ENCODE data around the gene IGFBPL1.

DNA sequence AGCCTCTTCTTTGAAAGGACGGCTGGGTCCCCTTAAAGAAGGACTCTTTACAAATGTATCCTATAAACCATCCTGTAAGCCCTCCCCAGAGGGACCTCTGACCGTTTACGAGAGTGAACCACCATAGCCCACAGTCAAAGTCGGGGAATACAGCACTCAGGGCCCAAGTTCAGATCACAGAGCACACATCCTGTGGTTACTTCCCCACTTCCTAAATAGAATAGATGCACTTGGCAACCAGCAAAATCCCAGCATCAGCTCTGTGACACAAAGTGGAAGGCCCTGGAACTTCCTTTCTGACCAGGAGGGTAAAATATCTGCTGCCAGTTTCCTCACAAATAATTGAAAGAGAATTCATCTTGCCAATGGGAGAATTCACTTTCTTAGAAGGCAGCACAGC is 6.9 kb upstream of the IGFBPL1 start:
- TF ChIP-seq, protein P1, sequence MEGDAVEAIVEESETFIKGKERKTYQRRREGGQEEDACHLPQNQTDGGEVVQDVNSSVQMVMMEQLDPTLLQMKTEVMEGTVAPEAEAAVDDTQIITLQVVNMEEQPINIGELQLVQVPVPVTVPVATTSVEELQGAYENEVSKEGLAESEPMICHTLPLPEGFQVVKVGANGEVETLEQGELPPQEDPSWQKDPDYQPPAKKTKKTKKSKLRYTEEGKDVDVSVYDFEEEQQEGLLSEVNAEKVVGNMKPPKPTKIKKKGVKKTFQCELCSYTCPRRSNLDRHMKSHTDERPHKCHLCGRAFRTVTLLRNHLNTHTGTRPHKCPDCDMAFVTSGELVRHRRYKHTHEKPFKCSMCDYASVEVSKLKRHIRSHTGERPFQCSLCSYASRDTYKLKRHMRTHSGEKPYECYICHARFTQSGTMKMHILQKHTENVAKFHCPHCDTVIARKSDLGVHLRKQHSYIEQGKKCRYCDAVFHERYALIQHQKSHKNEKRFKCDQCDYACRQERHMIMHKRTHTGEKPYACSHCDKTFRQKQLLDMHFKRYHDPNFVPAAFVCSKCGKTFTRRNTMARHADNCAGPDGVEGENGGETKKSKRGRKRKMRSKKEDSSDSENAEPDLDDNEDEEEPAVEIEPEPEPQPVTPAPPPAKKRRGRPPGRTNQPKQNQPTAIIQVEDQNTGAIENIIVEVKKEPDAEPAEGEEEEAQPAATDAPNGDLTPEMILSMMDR (optimal IDR thresholded peaks at IDR 0.05 in 1 of 3, IDR thresholded peaks at IDR 0.05 in 1 of 3, conservative IDR thresholded peaks at IDR 0.05 in 1 of 3; ENCODE audit: extremely low read depth in 1 of 3, insufficient read depth in 2 of 3, low read length in 3 of 3): no peak
- TF ChIP-seq EZH2 (IDR thresholded peaks at IDR 0.05; ENCODE audit: low read length): no peak

Measured in keratinocyte (primary cell).